ENCODE data around the gene RPP40. TPM values are rescaled to one million over a fixed set of nuclear protein-coding genes. Genes with fewer than 3 reads are reported as not detected.

RPP40 gene
- polyA plus RNA-seq, 2 of the 4 experiments (the other 2 are of a cell fraction): 17.8 to 33.9 TPM

GRCh38 chr6:4977468-4977867 lies 26.4 kb downstream of the RPP40 start:
- TF ChIP-seq, protein P1, sequence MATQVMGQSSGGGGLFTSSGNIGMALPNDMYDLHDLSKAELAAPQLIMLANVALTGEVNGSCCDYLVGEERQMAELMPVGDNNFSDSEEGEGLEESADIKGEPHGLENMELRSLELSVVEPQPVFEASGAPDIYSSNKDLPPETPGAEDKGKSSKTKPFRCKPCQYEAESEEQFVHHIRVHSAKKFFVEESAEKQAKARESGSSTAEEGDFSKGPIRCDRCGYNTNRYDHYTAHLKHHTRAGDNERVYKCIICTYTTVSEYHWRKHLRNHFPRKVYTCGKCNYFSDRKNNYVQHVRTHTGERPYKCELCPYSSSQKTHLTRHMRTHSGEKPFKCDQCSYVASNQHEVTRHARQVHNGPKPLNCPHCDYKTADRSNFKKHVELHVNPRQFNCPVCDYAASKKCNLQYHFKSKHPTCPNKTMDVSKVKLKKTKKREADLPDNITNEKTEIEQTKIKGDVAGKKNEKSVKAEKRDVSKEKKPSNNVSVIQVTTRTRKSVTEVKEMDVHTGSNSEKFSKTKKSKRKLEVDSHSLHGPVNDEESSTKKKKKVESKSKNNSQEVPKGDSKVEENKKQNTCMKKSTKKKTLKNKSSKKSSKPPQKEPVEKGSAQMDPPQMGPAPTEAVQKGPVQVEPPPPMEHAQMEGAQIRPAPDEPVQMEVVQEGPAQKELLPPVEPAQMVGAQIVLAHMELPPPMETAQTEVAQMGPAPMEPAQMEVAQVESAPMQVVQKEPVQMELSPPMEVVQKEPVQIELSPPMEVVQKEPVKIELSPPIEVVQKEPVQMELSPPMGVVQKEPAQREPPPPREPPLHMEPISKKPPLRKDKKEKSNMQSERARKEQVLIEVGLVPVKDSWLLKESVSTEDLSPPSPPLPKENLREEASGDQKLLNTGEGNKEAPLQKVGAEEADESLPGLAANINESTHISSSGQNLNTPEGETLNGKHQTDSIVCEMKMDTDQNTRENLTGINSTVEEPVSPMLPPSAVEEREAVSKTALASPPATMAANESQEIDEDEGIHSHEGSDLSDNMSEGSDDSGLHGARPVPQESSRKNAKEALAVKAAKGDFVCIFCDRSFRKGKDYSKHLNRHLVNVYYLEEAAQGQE (IDR thresholded peaks at IDR 0.05): no peak
- TF ChIP-seq ZSCAN20 (CRISPR knock-in tag; IDR thresholded peaks at IDR 0.05): no peak
- no peak for TF ChIP-seq POLR2AphosphoS2 (conservative IDR thresholded peaks at IDR 0.05; ENCODE audit: low read length)
- TF ChIP-seq, protein P2, sequence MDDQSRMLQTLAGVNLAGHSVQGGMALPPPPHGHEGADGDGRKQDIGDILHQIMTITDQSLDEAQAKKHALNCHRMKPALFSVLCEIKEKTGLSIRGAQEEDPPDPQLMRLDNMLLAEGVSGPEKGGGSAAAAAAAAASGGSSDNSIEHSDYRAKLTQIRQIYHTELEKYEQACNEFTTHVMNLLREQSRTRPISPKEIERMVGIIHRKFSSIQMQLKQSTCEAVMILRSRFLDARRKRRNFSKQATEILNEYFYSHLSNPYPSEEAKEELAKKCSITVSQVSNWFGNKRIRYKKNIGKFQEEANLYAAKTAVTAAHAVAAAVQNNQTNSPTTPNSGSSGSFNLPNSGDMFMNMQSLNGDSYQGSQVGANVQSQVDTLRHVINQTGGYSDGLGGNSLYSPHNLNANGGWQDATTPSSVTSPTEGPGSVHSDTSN (IDR thresholded peaks at IDR 0.05): no peak
- TF ChIP-seq PHF8 (IDR thresholded peaks at IDR 0.05; ENCODE audit: borderline replicate concordance, low read depth): no peak
- no peak for TF ChIP-seq RCOR1 (IDR thresholded peaks at IDR 0.05; ENCODE audit: low read depth, low read length)
- TF ChIP-seq ZC3H11A (IDR thresholded peaks at IDR 0.05): no peak
- TF ChIP-seq RAD21 (conservative IDR thresholded peaks at IDR 0.05 in 1 of 2, IDR thresholded peaks at IDR 0.05 in 1 of 2): no peak
- no peak for TF ChIP-seq TFCP2L1 (CRISPR knock-in tag; IDR thresholded peaks at IDR 0.05)
- TF ChIP-seq NR3C1 (IDR thresholded peaks at IDR 0.05): no peak
- no peak for TF ChIP-seq SREBF2 (IDR thresholded peaks at IDR 0.05)
- TF ChIP-seq POLR2A (IDR thresholded peaks at IDR 0.05; ENCODE audit: low read length): no peak
- no peak for TF ChIP-seq HES2 (IDR thresholded peaks at IDR 0.05)
- TF ChIP-seq CHD4 (IDR thresholded peaks at IDR 0.05; ENCODE audit: borderline replicate concordance): no peak
- TF ChIP-seq CEBPB (IDR thresholded peaks at IDR 0.05): no peak
- WGBS (ENCODE audit: missing lambda C conversion rate): 17% methylated on average over 5 of the region's 5 CpGs
- Histone ChIP-seq H3K27ac (no peak overlapping the region), H3K4me3 (no peak overlapping the region), H3K9me3 (peaks cover 6% of the 10 kb centered on the region; the same call in 1 of the 3 replicates), H3K4me2 (no peak overlapping the region), H3K4me1 (no peaks in the 10 kb centered on the region)
- no peak for DNase-seq (ENCODE audit: low read depth in 1 of 2, low spot score in 1 of 2)
- CTCF ChIA-PET: no interaction called here
- POLR2A ChIA-PET: no interaction called here
- ATAC-seq: no peak
- FAIRE-seq: no peak

- ChIA-PET CTCF (no interaction called here), POLR2A (no interaction called here)
- no peak overlapping the region for H3K4me3 ChIP-seq
- no peak overlapping the region for H3K4me2 ChIP-seq
- WGBS (ENCODE audit: missing lambda C conversion rate): 57% methylated on average over 3 of the region's 3 CpGs
- H3K4me1 ChIP-seq: no peaks in the 10 kb centered on the region
- H3K9me3 ChIP-seq: peaks cover 6% of the 10 kb centered on the region; the same call in 1 of the 3 replicates
- no peak for FAIRE-seq
- H3K27ac ChIP-seq: no peak overlapping the region
- TF ChIP-seq, protein P1 (IDR thresholded peaks at IDR 0.05): no peak
- no peak for TF ChIP-seq JUN (IDR thresholded peaks at IDR 0.05)
- TF ChIP-seq RFX5 (IDR thresholded peaks at IDR 0.05): no peak
- no peak for TF ChIP-seq CHD2 (IDR thresholded peaks at IDR 0.05; ENCODE audit: low read length, partially characterized antibody)
- no peak for TF ChIP-seq HOXB5 (CRISPR knock-in tag; IDR thresholded peaks at IDR 0.05)
- TF ChIP-seq SREBF2 (IDR thresholded peaks at IDR 0.05): no peak
- no peak for TF ChIP-seq EHMT2 (IDR thresholded peaks at IDR 0.05; ENCODE audit: low read depth)
- TF ChIP-seq RCOR1 (IDR thresholded peaks at IDR 0.05; ENCODE audit: low read depth, low read length): no peak
- no peak for ATAC-seq
- DNase-seq (ENCODE audit: low read depth in 1 of 2, low spot score in 1 of 2): no peak
These were observed 28.3 kb downstream of the RPP40 start for GRCh38 chr6:4975506-4975905.
